Activated T-cell treated with anti-CD3 and anti-CD28 coated beads, Interleukin-2, amount 50 U/mL, for 48 hours (primary cell): ENCODE results near the gene PDE1A.

Experiments used
- DNase-seq, 2 experiments: peaks; one replicate each; pipeline ENCODE4 v3.0.0-alpha.2; 2020

Gene PDE1A

DNA sequence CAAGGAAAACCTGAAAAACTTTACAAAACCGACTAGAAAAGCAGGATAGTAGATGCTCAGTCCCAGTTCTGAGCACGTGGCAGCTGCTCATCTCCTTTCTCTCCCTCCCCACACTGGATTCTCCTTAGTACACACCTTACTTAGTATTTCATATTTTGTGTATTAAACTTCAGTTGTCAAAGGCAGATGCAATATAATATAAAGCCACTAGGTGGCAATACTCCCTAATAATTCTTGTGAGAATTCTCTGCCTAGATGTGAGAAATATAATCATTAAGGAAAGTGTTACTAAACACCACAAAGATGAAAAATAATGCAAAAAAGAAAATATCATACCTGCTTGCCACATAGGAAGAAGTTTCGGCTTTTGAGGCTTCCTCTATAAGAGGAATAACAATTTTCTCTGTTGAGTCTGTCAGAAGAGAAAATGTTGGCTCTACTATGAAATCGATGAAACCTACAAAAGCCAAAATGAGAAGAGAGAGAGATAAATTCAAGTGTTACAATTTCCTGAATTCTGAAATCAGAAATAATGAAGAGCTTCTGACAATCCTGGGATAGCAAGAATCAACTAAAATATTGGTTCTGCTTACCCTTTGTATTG is 240.6 kb downstream of the PDE1A start:
- no peak for DNase-seq

DNA sequence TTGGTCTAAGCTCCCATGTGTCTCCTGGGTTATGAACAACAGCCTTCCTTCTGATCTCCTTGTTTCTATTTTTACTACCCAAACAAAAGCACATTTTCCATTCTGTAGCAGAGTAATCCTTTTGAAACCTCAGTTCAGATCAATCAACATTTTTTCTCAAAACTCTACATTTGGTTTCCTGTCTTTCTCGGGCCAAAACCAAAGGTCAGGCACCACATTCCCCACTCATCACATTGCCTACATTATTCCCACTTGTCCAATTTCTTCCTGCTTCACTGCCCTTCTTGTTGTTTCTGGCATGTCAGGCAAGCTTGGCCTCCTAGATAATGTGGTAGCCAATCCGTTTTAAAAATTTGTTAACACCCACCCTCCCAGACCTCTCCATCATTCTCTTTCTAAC is 244.4 kb downstream of the PDE1A start:
- no peak for DNase-seq

DNA sequence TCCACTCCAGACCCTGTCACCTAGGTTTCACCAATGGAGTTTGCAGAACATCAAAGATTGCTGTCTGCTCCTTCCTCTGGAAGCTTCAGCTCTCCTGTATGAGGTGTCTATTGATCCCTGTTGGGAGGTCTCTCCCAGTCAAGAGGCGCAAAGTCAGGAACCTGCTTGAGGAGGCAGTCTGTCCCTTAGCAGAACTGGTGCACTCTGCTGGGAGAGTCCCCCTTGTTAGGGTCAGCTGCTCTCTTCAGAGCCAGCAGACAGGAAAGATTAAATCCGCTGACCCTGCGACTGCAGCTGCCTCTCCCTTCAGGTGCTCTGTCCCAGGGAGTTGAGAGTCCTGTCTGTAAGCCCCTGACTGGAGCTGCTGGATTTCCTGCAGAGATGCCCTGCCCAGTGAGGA is 245.5 kb downstream of the PDE1A start:
- DNase-seq, result no peak

DNA sequence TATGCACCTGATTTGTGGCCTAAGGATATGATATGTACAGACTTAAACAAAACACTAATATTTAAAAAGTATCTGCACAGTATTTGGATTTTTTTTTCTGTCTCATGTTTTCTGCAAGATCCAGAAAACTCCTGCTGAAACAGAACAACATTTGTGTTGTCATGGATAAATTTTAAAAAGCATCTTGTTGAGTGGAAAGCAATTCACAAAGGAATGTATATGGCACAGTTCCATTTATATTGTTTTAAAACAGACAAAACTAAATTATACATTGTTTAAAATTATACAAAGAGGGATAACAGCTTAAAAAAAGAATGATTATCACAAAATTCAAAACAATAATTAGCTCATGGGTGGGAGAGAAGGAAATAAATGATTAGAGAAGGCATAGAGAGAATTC is 247.7 kb downstream of the PDE1A start:
- DNase-seq, result no peak

DNA sequence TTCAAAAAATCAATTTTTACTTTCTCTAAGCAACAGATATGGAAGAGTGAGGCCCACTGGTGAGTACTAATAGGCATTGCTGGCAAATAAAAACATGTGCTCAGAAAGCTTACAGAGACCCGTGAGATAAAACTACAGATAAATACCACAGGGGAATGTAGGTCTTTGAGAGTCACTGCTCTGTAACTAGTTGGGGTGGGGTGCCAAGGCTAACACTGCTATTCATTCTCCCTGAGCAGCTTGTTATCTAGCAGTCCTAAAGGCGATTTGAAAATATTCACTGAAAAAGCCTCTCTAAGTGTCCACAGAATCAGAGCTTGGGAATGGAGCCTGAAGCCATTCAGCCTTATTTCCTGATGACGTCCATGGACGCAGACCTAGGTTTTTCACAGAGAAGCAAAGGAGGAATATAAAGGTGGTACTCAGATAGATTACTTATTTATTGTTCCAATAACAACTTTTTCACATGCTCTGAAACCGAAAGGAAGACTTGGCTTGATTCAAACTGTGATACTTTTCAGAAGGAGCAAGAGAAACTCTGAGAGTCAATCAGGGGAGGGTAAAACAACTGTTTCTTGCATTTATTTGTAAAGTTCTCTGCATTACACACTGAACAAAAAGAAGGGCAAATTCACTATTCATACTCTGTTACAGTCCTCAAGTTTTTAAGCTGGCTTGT is 252.8 kb downstream of the PDE1A start:
- no peak for DNase-seq

- no peak for DNase-seq
These were observed 256.5 kb downstream of the PDE1A start for GRCh38 chr2:182170341-182170740.

DNA sequence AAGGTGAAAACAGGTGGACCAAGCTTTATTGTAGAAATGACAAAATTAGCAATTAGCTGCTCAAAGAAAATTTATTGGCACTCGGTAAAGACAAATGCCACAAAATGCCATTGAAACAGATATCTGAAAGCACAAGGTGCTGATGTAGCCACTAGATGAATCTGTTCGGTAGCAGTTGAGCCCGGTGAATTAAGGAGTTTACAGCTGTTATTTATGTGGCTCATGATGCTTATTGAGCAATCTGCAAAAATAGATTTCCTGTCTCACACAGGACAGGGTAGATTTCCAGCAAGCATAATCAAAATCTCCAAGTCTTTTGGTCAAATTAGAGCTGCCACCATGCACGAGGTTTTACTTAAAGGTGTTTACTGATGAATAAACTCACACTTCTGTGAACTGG is 259.0 kb downstream of the PDE1A start:
- no peak for DNase-seq

GRCh38 chr2:182166841-182167240 is 260.0 kb downstream of the PDE1A start:
- no peak for DNase-seq

GRCh38 chr2:182166406-182166805 is 260.4 kb downstream of the PDE1A start:
- no peak for DNase-seq

GRCh38 chr2:182165202-182165601 is 261.6 kb downstream of the PDE1A start:
- DNase-seq, result no peak

GRCh38 chr2:182164686-182165085 is 262.1 kb downstream of the PDE1A start:
- DNase-seq, result no peak

GRCh38 chr2:182163878-182164277 is 263.0 kb downstream of the PDE1A start:
- DNase-seq, result no peak

- no peak for DNase-seq
These were observed 278.5 kb downstream of the PDE1A start for GRCh38 chr2:182148344-182148743.

GRCh38 chr2:182144776-182145165 is 282.1 kb downstream of the PDE1A start:
- no peak for DNase-seq

DNA sequence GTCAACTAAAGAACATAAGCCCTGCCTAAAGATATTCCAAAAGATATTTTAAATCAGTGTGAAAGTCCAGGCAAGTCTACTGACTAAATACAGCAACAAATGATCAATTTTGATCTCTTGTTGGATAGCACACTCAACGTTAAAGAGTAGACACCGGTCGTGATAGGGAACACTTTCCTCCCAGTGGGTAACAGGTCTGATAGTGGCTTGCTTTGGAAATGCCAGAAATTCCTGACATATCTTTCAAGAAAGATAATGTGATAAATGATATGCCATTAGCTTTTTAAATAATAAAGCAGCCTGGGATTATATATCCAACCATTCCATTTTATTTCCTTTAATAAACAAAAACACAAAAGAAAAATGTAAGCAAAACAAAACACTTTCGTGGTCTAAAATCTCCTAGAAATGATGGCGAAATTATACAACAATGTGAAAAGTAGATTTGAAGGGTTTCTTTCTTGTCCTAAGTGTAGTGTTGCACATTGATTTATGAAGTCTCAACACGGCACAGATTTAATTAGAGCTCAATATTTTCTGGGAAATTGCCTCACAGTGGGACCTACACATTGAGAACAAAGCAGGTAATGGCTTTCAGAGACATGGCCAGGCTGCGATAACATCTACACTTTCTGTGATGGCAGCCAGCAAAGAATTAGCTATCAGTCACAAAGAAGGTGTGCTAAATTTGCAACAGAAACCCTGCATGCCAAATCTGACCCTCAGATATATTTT is 282.6 kb downstream of the PDE1A start:
- DNase-seq, result no peak

DNA sequence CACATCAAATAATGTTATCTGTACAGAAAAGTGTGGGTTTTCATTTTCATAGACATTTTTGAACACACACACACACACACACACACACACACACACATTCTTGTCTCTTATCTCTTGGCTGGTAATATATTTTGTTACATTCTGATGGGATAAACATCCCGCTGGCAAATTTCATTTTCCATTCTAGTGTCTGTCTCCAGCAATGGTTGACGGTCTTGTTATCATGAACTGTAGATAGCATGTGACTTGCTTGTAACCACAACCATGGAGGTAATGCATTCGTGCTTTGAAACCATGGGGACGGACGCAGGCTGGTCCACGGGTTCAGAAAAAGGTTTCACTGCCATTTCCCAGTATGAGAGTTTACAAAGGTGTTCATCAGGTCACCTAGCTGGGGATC is 284.8 kb downstream of the PDE1A start:
- no peak for DNase-seq

- no peak for DNase-seq
These were observed 292.6 kb downstream of the PDE1A start for GRCh38 chr2:182134201-182134600.

- DNase-seq, result no peak
These were observed 293.5 kb downstream of the PDE1A start for GRCh38 chr2:182133195-182133891.

DNA sequence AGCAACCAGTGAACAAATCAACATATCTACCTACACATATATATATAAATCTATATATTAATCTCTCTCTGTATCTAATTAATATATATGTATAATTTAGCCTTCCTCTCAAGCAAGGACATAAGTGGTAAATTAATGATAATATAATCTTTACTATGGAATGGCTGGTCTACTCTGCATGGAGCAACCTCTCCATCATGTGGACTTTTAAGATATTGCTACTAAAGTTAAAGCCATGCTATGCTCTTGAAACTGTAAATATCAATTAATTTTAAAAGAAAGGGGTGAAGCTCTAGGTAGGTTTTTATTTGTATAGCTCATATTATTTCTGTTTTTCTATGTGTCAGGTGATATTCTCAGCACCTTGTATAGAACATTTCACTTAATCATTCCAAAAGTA is 294.2 kb downstream of the PDE1A start:
- DNase-seq, result no peak

DNA sequence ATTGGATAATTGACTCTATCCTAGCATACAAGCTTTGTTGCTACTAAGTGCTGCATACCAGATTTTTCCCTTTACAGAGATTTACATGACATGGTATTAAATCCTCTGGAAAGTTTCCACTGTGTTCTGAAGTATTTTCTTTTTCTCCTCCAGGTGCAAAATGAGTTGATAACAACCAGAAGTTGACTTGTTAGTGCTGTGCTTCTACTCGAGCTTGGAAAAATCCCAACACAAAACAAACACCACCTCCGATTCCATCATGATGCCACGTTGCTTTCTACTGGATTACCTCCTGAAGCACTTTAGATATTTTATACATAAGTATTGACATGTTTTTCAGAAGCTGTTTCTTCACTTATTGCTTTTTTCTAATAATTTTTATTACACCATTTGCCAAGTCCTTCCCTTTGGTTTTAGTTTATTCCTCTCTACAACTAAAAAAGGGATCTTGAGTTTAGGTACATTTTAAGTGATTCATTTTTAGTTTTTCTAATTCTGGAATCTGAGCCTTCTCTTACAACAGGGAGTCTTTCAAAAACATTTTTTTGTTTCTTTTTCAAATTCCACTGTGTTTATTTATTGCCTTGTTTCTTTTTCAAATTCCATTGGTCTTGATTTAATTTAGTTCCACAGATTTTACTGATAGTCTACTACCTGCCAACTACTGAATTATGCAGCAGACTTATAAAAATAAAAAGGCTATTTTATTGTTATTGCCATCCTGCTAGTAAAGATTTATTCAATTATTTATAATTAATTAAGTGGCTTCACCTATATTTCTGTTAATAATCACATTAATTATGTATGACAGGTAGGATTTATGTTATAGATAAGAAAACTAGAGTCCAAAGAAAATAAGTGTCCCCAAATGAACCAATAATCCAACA is 297.8 kb downstream of the PDE1A start:
- DNase-seq, result no peak

DNA sequence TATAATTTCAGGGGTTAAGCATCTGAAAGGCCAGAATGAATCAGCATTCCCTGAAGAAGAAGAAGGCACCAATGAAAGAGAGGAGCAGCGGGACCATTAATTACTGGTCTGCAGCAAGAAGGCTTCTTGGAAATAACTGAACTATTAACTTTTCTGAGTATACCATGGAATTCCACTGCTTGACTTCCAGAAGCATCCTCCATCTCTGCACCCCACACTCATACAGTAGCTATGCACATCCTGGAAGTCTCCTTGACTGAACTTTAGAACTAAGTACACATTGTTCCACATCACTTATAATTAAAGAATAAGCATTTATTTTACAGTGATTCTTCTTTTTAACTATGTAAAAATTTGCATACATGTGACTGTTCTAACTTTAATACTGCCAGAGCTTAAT is 309.6 kb downstream of the PDE1A start:
- DNase-seq, result no peak

DNA sequence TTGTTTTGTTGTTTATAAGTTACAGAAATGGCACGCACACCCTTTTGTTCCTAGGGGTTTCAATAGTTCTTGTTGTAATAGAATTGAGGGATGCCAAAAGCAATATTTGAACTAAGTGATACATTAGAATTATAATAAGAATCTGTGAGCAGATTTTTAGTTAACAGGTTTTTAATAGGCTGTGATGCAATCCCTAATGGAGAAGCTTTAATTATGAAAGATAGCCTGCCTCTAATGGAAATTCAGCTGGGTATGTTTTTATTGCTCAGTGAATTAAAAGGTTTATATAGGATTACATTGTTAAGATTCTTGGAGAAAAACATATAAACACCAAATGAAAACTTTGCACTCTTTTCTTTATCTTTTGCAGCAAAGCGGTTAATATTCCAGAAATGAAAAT is 310.1 kb downstream of the PDE1A start:
- DNase-seq, result no peak

DNA sequence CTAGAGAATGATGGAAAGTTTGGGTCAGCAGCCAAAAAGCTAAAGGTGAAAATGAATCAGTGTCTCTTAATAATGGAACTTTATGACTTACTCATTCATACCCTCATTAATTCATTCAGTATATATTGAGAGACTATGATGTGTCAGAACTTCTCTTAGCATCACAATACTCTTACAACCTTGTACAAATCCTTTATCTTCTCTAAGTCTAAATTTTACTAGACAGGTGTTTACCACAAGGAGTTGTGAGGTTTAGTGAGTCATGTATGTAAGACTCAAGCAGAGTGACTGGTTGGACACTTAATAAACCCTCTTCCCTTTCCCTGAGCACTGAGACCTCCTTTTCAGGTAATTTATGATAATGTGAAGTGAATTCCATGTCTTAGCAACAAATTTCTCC is 311.6 kb downstream of the PDE1A start:
- no peak for DNase-seq
